Tibial nerve (tissue), 4 donors: Measurements from ENCODE around the gene GAL3ST1. TPM values are rescaled to one million over a fixed set of nuclear protein-coding genes. Genes with fewer than 3 reads are reported as not detected.

Source experiments
- DNase-seq, 2 donors: peaks; one replicate each; pipeline ENCODE4 v3.0.0-alpha.2; 2019; ENCODE audit warnings: low spot score in 2 of 2
- H3K27ac ChIP-seq, 4 donors: fragments of 200-600 bp; sonication (generic) in 3 of 4; one replicate each; pipeline ENCODE4 v1.5.1; 2017 to 2019; ENCODE audit warnings: mild to moderate bottlenecking in 1 of 4
- H3K27me3 ChIP-seq, 2 donors: fragments of 200-600 bp; sonication (generic) in 1 of 2; one replicate each; pipeline versions ENCODE4 v1.5.1 to v1.6.0; 2017 to 2019
- H3K36me3 ChIP-seq, 3 donors: fragments of 200-600 bp; sonication (generic); one replicate each; pipeline ENCODE4 v1.5.1; 2018 to 2019
- H3K4me1 ChIP-seq, 4 donors: fragments of 200-600 bp; sonication (generic) in 3 of 4; one replicate each; pipeline ENCODE4 v1.5.1; 2017 to 2019
- H3K4me3 ChIP-seq, 4 donors: fragments of 200-600 bp; sonication (generic) in 3 of 4; one replicate each; pipeline ENCODE4 v1.5.1; 2017 to 2019; ENCODE audit warnings: mild to moderate bottlenecking in 1 of 4, moderate library complexity in 1 of 4
- H3K9me3 ChIP-seq, 4 donors: fragments of 200-600 bp; sonication (generic) in 3 of 4; one replicate each; pipeline ENCODE4 v1.5.1; 2017 to 2019
- CTCF ChIP-seq, 5 experiments: fragments of 200-600 bp in 3 of 5; fragments of 450-650 bp in 2 of 5; sonication (generic) in 3 of 5; IDR thresholded peaks; one replicate each; pipeline ENCODE4 v1.5.1; 2016 to 2019; ENCODE audit warnings: antibody characterized with exemption in 5 of 5, mild to moderate bottlenecking in 3 of 5, moderate library complexity in 2 of 5
- EP300 ChIP-seq, 2 donors: sonication (generic); formaldehyde crosslinking; IDR thresholded peaks; one replicate each; pipeline ENCODE4 v1.6.1; 2017; ENCODE audit warnings: antibody characterized with exemption in 2 of 2, mild to moderate bottlenecking in 1 of 2
- POLR2A ChIP-seq, 2 donors: fragments of 450-650 bp; IDR thresholded peaks; one replicate each; pipeline ENCODE4 v1.6.1; 2017; ENCODE audit warnings: antibody characterized with exemption in 2 of 2, mild to moderate bottlenecking in 2 of 2, moderate library complexity in 2 of 2
- WGBS, 2 donors: methylation state at CpG; one replicate each; pipeline ENCODE4 v1.1.5; 2018; 5-methylcytosine and 5-hydroxymethylcytosine counted together
- total RNA-seq, 4 donors: library from RNA; depleted of rRNA; stranded (reverse); fragments of >200 nt; gene quantifications; one replicate each; pipeline ENCODE4 v1.1.0, GENCODE V29; 2016

Gene GAL3ST1
- total RNA-seq, 4 donors from 2014 or later: 17.4 to 22.2 (median 18.8) TPM

- peaks cover 0 to 78% (median 66%) of the 10 kb centered on the region in 3 donors for H3K36me3 ChIP-seq
- no peak overlapping the region for H3K4me3 ChIP-seq
- no peak for DNase-seq
- no peaks in the 10 kb centered on the region for H3K9me3 ChIP-seq
- 95% methylated on average over 8 of the region's 8 CpGs for WGBS, 2 donors
- TF ChIP-seq EP300 (IDR thresholded peaks at IDR 0.05) (no peak), POLR2A (IDR thresholded peaks at IDR 0.05) (no peak), CTCF (IDR thresholded peaks at IDR 0.05) (no peak)
- peaks cover 8 to 50% (median 20%) of the 10 kb centered on the region in 4 donors for H3K4me1 ChIP-seq
- no peaks in the 10 kb centered on the region for H3K27me3 ChIP-seq
- no peak overlapping the region for H3K27ac ChIP-seq
Observed at GRCh38 chr22:30586414-30586813, 11.9 kb upstream of the GAL3ST1 start.

DNA sequence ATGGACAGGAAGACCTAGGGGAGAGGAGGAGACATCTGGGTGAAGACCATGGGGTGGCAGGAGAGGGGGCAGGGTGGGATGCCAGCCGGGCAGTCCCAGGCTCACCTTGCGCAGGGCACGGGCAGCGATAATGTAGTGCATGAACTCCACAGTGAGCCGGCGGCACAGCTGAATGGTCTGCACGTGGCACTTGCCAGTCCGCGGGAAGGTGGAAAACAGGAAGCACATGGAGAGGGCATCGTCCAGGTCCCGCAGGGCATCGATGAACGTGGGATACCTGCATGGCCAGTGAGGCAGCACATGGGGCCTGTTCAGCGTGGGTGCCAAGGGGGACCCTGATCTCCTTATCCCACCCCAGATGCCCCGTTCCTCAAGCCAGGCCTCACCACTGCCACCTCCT is 10.0 kb upstream of the GAL3ST1 start:
- WGBS, 2 donors: 92 to 93% methylated on average over 11 to 14 of the region's 15 CpGs
- TF ChIP-seq CTCF (IDR thresholded peaks at IDR 0.05): no peak
- no peak for TF ChIP-seq EP300 (IDR thresholded peaks at IDR 0.05)
- TF ChIP-seq POLR2A (IDR thresholded peaks at IDR 0.05): no peak
- peaks cover 9 to 98% (median 86%) of the 10 kb centered on the region in 3 donors for H3K36me3 ChIP-seq

DNA sequence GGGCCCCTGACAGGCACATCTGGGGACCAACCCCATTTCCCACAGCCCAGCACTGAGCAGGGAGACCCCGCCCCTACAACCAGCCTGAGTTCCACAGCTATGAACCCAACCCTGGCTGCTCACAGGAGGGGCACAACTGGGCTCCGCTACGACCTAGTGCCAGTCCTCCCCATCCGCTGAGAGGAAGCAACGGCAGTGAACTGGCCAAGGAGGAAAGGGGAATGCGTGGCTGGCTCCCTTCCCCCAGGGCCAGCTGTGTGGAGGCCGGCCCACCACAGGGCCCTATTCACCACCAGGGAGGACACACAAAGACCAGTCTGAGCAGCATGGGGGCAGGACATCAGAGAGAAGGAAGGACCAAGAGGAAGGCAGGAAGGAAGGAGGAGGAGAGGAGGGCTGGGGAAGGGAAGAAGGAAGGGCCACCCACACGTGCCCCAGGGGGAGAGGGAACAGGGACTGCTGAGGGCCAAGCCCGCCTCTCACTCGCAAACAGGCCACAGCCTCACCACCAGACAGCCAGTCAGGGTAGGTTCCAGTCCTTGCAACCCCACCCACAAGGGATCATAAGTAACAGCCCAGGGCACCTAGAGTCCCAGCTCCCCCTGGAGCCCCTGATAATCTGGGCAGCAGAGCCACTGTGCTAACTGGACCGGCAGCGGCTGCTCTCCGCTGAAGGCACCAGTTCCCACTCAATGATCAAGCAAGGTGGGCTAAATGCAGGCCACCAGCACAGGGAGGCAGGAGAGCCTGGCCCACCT is 8.5 kb upstream of the GAL3ST1 start:
- H3K9me3 ChIP-seq: no peaks in the 10 kb centered on the region
- peaks cover 10 to 100% (median 85%) of the 10 kb centered on the region in 3 donors for H3K36me3 ChIP-seq
- H3K27ac ChIP-seq: peak overlapping the region in 3 of 4 donors; percentile 50 to 86 (median 58)
- no peak for DNase-seq
- H3K27me3 ChIP-seq: no peaks in the 10 kb centered on the region
- H3K4me1 ChIP-seq: peaks cover 0 to 30% (median 5%) of the 10 kb centered on the region in 4 donors
- TF ChIP-seq CTCF (IDR thresholded peaks at IDR 0.05) (no peak), POLR2A (IDR thresholded peaks at IDR 0.05) (no peak), EP300 (IDR thresholded peaks at IDR 0.05) (peak in 1 of 2 donors; percentile 52)
- 37 to 47% methylated on average over 13 of the region's 13 CpGs for WGBS, 2 donors
- no peak overlapping the region for H3K4me3 ChIP-seq

More for the DNA sequence above, 10.0 kb upstream of the GAL3ST1 start:
- H3K4me3 ChIP-seq: no peak overlapping the region
- peaks cover 0 to 33% (median 5%) of the 10 kb centered on the region in 4 donors for H3K4me1 ChIP-seq
- DNase-seq: no peak
- peak overlapping the region in 1 of 4 donors; percentile 58 for H3K27ac ChIP-seq
- no peaks in the 10 kb centered on the region for H3K27me3 ChIP-seq
- no peaks in the 10 kb centered on the region for H3K9me3 ChIP-seq

DNA sequence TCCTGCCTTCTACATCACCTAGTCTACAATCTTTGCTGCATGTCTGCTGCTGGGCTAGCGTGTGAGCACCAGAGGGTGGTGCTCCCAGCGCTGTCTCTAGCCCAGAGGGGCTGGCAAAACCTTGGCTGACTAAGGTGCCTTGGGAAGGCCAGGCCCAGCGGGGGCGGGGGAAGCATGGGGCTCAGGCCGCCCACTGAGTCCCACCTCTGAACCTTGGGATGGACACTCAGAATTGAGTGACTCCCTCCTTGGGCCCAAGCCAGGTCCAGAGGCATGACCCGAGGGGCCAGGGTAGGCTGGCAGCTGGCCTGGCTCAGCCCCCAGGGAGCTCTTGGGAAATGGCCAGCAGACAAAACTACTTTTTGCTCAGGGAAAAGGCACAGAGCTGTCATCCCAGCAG is 7.6 kb upstream of the GAL3ST1 start:
- H3K4me1 ChIP-seq: peaks cover 0 to 30% (median 5%) of the 10 kb centered on the region in 4 donors
- DNase-seq: no peak
- H3K27ac ChIP-seq: peak overlapping the region in 3 of 4 donors; percentile 50 to 86 (median 58)
- peaks cover 10 to 100% (median 76%) of the 10 kb centered on the region in 3 donors for H3K36me3 ChIP-seq
- H3K9me3 ChIP-seq: no peaks in the 10 kb centered on the region
- WGBS, 2 donors: 42 to 57% methylated on average over 6 of the region's 6 CpGs
- TF ChIP-seq EP300 (IDR thresholded peaks at IDR 0.05) (no peak), POLR2A (IDR thresholded peaks at IDR 0.05) (no peak), CTCF (IDR thresholded peaks at IDR 0.05) (no peak)
- H3K4me3 ChIP-seq: no peak overlapping the region
- no peaks in the 10 kb centered on the region for H3K27me3 ChIP-seq

GRCh38 chr22:30580896-30581295 is 6.4 kb upstream of the GAL3ST1 start:
- no peak for DNase-seq
- Histone ChIP-seq H3K27me3 (no peaks in the 10 kb centered on the region), H3K27ac (peak overlapping the region in 1 of 4 donors; percentile 58), H3K4me3 (no peak overlapping the region), H3K4me1 (peaks cover 0 to 39% (median 6%) of the 10 kb centered on the region in 4 donors), H3K9me3 (no peaks in the 10 kb centered on the region), H3K36me3 (peaks cover 10 to 100% (median 65%) of the 10 kb centered on the region in 3 donors)
- TF ChIP-seq EP300 (IDR thresholded peaks at IDR 0.05) (no peak), CTCF (IDR thresholded peaks at IDR 0.05) (no peak), POLR2A (IDR thresholded peaks at IDR 0.05) (no peak)
- WGBS, 2 donors: 60 to 85% methylated on average over 3 to 6 of the region's 6 CpGs
